LNCaP clone FGC (cell line): Measurements from ENCODE around the gene EIF2S2.

Experiments
- DNase-seq: peaks from one replicate; pipeline ENCODE4 v3.0.0-alpha.2; 2011; ENCODE audit warnings: low read depth
- H3K4me3 ChIP-seq: 2 replicates; pipeline ENCODE4 v1.5.1; 2011; ENCODE audit warnings: mild to moderate bottlenecking, low read depth, low read length, control low read depth
- TF ChIP-seq, protein P1 (sequence below): IDR thresholded peaks from 2 replicates; pipeline ENCODE4 v1.5.1; 2012; ENCODE audit warnings: mild to moderate bottlenecking; ENCODE audit not compliant: control insufficient read depth, insufficient read depth; ENCODE audit errors: extremely low read depth

The EIF2S2 gene

DNA sequence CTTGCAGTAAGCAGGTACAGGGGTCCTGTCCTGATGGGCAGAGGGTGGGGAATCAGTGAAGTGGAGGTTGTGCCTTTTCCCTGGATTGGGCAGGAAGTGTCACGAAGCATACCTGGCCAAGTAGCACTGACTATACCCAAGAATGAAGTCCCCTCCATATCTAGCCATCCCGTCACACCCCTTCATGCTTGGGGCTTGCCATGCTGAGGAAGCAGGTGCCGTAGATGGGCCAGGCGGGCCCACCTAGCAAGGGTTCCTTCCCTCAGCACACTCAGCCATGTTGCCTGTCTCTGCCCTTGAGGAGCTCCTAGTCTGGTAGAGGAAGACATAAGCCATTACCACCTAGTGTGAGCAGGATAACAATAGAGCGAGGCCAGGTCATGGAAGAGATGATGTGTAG, 33.5 kb downstream of the EIF2S2 start:
- no peak overlapping the region for H3K4me3 ChIP-seq
- TF ChIP-seq, protein P1, sequence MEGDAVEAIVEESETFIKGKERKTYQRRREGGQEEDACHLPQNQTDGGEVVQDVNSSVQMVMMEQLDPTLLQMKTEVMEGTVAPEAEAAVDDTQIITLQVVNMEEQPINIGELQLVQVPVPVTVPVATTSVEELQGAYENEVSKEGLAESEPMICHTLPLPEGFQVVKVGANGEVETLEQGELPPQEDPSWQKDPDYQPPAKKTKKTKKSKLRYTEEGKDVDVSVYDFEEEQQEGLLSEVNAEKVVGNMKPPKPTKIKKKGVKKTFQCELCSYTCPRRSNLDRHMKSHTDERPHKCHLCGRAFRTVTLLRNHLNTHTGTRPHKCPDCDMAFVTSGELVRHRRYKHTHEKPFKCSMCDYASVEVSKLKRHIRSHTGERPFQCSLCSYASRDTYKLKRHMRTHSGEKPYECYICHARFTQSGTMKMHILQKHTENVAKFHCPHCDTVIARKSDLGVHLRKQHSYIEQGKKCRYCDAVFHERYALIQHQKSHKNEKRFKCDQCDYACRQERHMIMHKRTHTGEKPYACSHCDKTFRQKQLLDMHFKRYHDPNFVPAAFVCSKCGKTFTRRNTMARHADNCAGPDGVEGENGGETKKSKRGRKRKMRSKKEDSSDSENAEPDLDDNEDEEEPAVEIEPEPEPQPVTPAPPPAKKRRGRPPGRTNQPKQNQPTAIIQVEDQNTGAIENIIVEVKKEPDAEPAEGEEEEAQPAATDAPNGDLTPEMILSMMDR, result no peak
- no peak for DNase-seq

DNA sequence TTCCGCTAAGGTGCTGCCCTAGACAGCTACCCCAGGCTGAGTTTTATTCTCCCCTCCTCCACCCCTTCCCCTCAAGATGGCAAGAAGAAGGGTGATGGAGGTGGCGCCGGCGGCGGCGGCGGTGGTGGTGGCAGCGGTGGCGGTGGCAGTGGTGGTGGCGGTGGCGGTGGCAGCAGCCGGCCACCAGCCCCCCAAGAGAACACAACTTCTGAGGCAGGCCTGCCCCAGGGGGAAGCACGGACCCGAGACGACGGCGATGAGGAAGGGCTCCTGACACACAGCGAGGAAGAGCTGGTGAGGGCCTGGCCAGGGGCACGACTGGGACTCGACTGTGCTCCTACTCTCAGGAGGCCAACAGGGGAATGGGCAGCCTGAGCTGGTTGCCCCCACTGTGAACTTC, 35.1 kb downstream of the EIF2S2 start:
- no peak overlapping the region for H3K4me3 ChIP-seq
- TF ChIP-seq, protein P1, result no peak
- DNase-seq, result no peak

DNA sequence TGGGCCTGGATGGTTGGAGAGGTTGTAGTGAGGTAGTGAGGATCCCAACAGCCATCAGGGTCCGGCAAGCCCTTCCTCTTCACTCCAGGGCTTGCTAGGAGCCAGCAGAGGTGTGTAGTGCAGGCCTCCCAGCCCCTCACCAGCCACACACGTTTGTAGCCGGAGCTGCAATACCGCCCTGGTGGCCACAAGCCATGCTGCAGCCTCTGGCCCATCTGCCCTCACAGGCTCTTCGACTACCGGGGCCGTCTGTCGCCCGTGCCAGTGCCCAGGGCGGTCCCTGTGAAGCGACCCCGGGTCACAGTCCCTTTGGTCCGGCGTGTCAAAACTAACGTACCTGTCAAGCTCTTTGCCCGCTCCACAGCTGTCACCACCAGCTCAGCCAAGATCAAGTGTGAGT, 36.4 kb downstream of the EIF2S2 start:
- H3K4me3 ChIP-seq, result no peak overlapping the region
- TF ChIP-seq, protein P1, result no peak
- DNase-seq, result no peak

DNA sequence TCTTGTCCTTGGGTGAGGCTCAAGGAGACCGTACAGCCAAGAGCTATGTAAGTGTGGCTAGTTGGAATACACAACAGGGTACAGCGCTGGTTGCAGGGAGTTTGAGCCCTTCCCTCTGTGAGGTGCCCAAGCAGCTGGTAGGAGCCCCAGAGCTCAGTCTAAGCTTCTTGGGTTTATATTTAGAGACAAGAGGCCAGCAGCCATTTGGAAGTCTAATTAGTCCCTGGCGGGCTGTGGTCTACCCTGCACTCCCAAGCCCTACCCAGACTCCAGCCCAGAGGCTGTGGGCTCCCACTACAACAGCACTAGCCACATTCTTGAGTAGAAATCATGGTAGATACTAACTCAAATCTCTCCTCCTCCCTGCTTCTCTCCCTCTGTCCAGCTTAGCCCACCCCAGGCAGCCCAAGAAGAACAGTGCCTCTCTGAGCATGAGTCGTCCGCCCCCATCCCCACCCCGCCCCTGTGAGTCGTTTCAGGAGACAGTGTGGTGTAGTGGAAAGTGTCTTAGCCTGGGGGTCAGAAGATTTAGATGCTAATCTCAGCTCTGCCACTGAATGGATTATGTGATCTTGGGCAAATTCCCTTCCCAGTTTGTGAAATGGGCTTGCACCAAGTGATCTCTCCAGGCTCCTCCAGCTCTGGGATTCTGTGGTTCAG, 37.8 kb downstream of the EIF2S2 start:
- H3K4me3 ChIP-seq, result no peak overlapping the region
- TF ChIP-seq, protein P1, result no peak
- DNase-seq, result no peak

DNA sequence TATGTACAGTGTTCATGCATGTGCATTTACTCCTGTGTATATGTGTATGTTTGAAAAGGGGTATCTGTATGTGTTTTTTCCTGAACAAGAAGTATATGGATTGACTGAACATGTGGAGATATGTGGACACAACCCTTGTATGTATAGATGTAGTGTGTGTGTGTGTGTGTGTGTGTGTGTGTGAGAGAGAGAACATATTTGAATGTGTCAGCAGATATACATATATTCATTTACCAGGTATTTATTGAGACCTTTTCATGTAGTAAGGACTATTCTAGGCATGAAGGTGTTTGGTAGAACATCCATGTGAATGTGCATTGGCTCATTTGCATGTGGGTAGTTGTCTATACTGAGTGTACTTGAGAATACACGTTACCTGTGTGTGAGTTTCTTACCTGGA, 39.3 kb downstream of the EIF2S2 start:
- no peak for DNase-seq
- no peak overlapping the region for H3K4me3 ChIP-seq
- TF ChIP-seq, protein P1, result no peak

DNA sequence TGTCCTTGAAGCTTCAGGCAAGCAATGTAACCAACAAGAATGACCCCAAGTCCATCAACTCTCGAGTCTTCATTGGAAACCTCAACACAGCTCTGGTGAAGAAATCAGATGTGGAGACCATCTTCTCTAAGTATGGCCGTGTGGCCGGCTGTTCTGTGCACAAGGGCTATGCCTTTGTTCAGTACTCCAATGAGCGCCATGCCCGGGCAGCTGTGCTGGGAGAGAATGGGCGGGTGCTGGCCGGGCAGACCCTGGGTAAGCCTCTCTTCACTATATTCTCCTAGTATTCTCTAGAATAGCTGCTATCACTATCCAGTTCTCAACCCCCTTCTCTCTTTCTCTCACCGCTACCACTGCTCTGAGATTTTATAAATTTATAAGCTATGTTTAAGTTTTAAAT, 40.0 kb downstream of the EIF2S2 start:
- no peak for DNase-seq
- TF ChIP-seq, protein P1, result no peak
- H3K4me3 ChIP-seq, result no peak overlapping the region

DNA sequence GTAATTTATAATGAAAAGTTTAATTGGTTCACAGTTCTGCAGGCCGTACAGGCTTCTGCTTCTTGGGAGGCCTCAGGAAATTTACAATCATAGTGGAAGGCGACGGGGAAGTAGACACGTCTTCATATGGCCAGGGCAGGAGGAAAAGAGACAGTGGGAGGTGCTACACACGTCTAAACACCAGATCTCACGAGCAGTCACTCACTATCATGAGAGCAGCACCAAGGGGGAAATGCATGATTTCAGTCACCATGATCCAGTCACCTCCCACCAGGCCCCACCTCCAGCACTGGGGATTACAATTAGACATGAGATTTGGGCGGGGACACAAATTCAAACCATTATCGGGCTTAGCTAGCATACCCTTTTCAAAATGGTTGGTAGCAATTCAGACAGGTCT, 41.2 kb downstream of the EIF2S2 start:
- no peak overlapping the region for H3K4me3 ChIP-seq
- no peak for DNase-seq
- TF ChIP-seq, protein P1, result no peak
